GM18907 (cell line): ENCODE results near the gene CLCN2.

Experiments
- ATAC-seq: cut with Tn5 transposase; IDR thresholded peaks from one replicate; pipeline ENCODE4 v1.9.1; 2021; ENCODE audit warnings: mild to moderate bottlenecking, moderate library complexity; ENCODE audit not compliant: unreplicated experiment

Gene CLCN2

GRCh38 chr3:184300378-184300720 lies 61.1 kb downstream of the CLCN2 start:
- no peak for ATAC-seq

DNA sequence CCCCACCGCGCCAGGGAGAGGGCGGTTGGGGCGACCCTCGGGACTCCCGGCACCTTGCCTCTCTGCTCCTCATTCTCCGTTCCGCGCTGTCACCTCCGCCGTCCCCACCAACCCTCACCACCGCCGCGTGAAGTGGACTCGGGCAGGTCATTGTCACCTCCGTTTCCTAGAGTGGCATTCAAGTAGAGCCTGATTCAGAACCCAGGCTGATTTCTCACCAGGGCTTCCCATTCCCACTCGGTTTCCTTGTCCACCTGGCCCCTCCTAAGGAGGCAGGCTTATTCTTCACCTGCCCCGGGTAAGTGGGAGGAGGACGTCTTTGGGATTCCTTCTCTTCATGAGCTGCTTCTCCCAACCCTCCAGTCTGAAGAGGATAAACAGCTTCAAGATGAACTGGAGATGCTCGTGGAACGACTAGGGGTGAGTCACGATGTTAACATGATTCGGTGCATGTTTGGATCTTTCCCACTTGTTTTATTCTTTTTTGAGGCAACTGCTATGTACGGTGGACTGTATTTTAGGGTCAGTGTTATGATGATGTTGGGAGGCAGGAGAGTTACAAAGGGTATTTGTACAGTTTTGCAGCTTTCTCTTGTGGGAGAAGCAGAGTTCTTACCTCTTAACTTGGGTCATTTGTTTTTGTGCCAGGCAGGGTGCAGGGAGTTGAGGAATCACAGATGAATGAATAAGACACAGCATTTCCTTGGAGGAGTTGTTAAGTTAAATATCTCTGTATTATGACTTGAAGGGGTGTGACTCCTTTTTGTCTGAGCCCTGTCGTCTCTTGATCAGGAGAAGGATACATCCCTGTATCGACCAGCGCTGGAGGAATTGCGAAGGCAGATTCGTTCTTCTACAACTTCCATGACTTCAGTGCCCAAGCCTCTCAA lies 61.7 kb downstream of the CLCN2 start:
- no peak for ATAC-seq

DNA sequence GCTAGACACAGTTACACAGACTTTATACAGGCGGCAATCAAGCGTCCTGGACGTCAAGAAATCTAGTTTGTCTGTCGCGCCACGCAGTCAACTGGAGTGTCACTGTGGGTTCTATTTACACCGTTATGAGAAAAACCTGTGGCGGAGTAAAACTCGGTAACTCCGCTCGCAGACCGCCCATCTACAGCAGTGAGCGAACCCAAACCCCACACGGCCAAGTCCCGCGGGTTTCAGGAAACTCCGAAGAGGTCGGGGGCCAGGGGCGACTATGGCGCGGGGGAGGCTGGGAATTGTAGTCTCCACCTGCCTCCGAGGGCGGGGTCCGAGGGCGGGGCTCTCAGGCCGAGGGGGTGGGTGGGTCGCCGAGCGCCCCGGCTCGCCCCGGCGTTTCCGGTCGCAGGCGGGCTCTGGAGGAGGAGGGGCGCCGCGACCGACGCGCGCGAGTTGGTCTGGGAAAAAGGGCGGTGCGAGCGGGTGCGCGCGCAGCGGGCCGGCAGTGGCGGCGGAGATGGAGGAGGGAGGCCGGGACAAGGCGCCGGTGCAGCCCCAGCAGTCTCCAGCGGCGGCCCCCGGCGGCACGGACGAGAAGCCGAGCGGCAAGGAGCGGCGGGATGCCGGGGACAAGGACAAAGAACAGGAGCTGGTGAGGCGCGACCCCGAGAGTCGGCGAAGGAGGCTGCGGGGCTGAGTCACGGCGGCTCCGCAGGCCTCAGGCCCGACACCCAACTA lies 62.5 kb downstream of the CLCN2 start, which contains the start of gene PSMD2:
Gene PSMD2 (plus strand): TSS at position 483 of the 729 bp plus-strand sequence. CDS start 26 bp downstream, at position 509.
- peak; percentile 93 for ATAC-seq

DNA sequence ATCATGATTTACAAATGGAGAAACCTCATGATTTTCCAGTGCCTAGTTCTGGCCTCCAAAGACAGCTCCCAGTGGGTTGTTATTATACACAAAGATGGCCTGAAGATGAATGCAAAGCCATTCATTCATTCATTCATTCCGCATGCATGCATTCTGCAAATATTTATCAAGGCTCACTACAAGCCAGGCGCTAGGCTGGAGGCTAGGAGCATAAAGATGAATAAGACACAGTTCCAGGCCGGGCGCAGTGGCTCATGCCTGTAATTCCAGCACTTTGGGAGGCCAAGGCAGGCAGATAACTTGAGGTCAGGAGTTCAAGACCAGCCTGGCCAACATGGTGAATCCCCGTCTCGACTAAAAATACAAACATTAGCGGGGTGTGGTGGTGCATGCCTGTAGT lies 64.8 kb downstream of the CLCN2 start:
- ATAC-seq = no peak
